ENCODE measurements around the gene PIM3. TPM values are rescaled to one million over a fixed set of nuclear protein-coding genes. Genes with fewer than 3 reads are reported as not detected.

The PIM3 gene
- total and polyA plus RNA-seq, 2 of the 8 experiments (the other 6 are each of a cell fraction or from before 2014, with no cell fraction given) = 22.6 to 30.0 TPM

- TF ChIP-seq POLR2AphosphoS5 (IDR thresholded peaks at IDR 0.05; ENCODE audit: low read depth, low read length) (no peak), CTCF (IDR thresholded peaks at IDR 0.05; ENCODE audit: control extremely low read depth in 1 of 3, insufficient read depth in 1 of 3, low read depth in 1 of 3, low read length in 3 of 3) (no peak), TAF7 (optimal IDR thresholded peaks at IDR 0.05; ENCODE audit: borderline replicate concordance, low read depth, low read length) (no peak), BACH1 (IDR thresholded peaks at IDR 0.05; ENCODE audit: low read length) (no peak), SAP30 (IDR thresholded peaks at IDR 0.05; ENCODE audit: insufficient read depth, insufficient replicate concordance, low read length) (no peak), CBX5 (IDR thresholded peaks at IDR 0.05; ENCODE audit: low read depth, low read length) (no peak)
These were observed 2.1 kb upstream of the PIM3 start (continued) for GRCh38 chr22:49958366-49958921.

Data from H1 (cell line).